Measurements from ENCODE around the gene TUT1. TPM values are rescaled to one million over a fixed set of nuclear protein-coding genes. Genes with fewer than 3 reads are reported as not detected.

TUT1 gene
- total RNA-seq, 2 donors from 2014 or later = 26.6 to 30.6 TPM

DNA sequence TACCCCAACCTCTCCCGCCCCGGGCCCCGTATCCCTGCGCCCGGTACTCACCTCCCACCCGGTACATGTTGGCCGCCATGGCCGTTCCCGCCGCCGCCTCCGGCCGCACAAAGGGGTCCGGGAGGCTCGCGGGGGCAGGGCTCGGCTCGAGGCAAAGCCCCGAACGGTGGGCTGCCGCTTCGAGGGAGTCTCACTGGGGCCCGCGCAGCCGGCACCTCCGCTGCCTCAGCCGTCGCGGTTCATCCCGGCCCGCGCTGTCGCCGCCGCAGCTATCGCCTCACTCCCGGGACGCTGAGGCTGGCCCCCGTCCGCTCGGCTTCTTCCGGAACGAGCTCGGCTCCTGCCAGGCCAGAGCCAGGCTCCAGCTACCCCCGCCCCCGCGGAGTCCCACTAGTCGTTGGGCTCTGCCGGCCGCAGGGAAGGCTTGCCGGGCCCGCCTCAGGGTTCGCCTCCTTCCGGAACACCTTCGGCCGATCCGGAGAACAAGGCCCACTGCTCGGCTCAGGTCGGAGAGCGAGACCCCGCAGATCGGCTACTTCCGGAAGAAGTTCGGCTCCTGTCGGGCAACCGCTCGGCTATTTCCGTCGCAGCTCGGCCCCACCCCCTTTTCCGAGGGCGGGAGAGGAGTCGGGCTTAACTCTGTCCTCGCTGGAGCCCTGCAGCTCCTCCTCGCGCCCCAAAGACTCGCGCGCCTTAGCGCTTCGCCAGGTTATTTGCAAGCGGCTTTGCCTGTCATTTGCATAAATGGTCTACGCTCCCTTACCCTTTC lies 10.2 kb upstream of the TUT1 start, which contains the start of gene MTA2:
Gene MTA2 (minus strand): TSS at position 494 of the 769 bp plus-strand sequence. CDS start 415 bp downstream, at position 79.
- Histone ChIP-seq H3K9me3 (no peaks in the 10 kb centered on the region), H3K4me1 (replicated peaks) (peaks cover 9% of the 10 kb centered on the region), H3K27ac (peak within 1 kb of the TSS; percentile 91 to 93), H3K4me3 (peak within 1 kb of the TSS; percentile 64 to 89), H3K27me3 (replicated peaks; ENCODE audit: insufficient read depth) (no peaks in the 10 kb centered on the region), H3K36me3 (peaks cover 8 to 17% of the 10 kb centered on the region in 2 donors)
- WGBS = 0% methylated on average over 62 of the region's 83 CpGs
- intact Hi-C loops (cut with DNase I) = loop anchor here (5.0 kb wide), 1 partner anchor 106 kb away; the partner anchor contains the start of genes BSCL2 and GNG3
- DNase-seq (ENCODE audit: low spot score) = peak; percentile 97
- TF ChIP-seq POLR2AphosphoS5 (IDR thresholded peaks at IDR 0.05) = peak; percentile 92
- TF ChIP-seq, protein P1, sequence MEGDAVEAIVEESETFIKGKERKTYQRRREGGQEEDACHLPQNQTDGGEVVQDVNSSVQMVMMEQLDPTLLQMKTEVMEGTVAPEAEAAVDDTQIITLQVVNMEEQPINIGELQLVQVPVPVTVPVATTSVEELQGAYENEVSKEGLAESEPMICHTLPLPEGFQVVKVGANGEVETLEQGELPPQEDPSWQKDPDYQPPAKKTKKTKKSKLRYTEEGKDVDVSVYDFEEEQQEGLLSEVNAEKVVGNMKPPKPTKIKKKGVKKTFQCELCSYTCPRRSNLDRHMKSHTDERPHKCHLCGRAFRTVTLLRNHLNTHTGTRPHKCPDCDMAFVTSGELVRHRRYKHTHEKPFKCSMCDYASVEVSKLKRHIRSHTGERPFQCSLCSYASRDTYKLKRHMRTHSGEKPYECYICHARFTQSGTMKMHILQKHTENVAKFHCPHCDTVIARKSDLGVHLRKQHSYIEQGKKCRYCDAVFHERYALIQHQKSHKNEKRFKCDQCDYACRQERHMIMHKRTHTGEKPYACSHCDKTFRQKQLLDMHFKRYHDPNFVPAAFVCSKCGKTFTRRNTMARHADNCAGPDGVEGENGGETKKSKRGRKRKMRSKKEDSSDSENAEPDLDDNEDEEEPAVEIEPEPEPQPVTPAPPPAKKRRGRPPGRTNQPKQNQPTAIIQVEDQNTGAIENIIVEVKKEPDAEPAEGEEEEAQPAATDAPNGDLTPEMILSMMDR (IDR thresholded peaks at IDR 0.05) = peak in 1 of 4 experiments; percentile 11
- peak; percentile 76 for TF ChIP-seq POLR2A (IDR thresholded peaks at IDR 0.05)

DNA sequence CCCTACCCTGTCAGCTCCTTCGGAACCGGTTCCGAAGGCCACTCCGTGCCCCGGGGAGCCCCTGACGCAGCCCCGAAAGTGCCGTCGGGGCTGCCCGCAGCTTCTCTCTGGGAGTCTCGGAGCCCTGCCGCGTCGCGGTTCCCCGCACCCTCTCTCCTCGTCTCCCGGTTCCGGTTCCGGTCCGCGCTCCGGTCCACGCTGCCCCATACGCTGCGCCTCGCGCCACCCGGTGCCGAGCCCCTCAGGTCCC lies 9.7 kb upstream of the TUT1 start:
- DNase-seq (ENCODE audit: low spot score) = no peak
- TF ChIP-seq POLR2AphosphoS5 (IDR thresholded peaks at IDR 0.05) = no peak
- TF ChIP-seq, protein P1 (IDR thresholded peaks at IDR 0.05) = no peak
- no peak for TF ChIP-seq POLR2A (IDR thresholded peaks at IDR 0.05)

DNA sequence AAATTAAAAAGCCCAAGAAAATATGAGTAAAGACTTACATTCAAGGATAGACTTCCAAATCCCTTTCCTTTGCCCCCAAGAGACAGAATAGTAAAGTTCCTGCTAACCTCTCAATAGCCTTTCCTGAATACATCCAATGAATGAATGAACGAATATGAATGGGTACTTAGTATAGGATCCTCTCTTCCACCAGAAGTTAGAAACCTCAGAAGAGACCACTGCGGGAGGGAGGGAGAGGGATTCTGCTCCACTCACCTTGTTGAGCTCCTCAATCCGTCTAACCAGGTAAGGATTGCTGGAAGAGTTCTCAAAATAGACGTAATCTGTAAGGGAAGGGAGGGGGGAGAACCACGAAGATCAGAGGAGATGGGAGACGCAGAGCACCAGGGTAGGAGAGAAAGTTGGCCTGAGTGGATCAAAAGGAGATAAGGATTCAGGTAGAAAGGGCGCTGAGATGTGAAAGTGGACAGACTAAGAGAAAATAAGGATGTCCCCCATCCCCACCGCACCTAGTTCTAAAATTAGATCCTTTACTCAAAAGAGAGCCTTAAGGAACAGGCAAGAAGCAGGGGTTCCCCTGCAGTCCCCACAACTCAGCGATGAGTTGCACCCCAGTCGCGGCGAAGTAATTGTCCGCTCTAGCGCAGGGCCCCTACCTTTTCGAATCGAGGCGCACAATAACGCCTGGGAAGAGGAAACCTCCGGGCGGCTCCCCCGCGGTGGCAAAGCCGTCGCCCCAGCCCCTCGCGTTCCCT lies 9.2 kb upstream of the TUT1 start:
- intact Hi-C loops (cut with DNase I) = loop anchor here (5.0 kb wide), 1 partner anchor 107 kb away; the partner anchor contains the start of genes BSCL2 and GNG3
- peak overlapping the region; percentile 91 to 93 for H3K27ac ChIP-seq
- H3K4me3 ChIP-seq = peak overlapping the region; percentile 64 to 89
- peaks cover 13 to 28% of the 10 kb centered on the region in 2 donors for H3K36me3 ChIP-seq
- TF ChIP-seq POLR2AphosphoS5 (IDR thresholded peaks at IDR 0.05) (no peak), POLR2A (IDR thresholded peaks at IDR 0.05) (no peak)
- TF ChIP-seq, protein P1 (IDR thresholded peaks at IDR 0.05) = no peak
- H3K27me3 ChIP-seq (replicated peaks; ENCODE audit: insufficient read depth) = no peaks in the 10 kb centered on the region
- no peaks in the 10 kb centered on the region for H3K9me3 ChIP-seq
- peaks cover 9% of the 10 kb centered on the region for H3K4me1 ChIP-seq (replicated peaks)
- DNase-seq (ENCODE audit: low spot score) = no peak
- under 1% methylated on average over 26 of the region's 26 CpGs for WGBS

More for the DNA sequence above, 9.7 kb upstream of the TUT1 start:
- Histone ChIP-seq H3K27me3 (replicated peaks; ENCODE audit: insufficient read depth) (no peaks in the 10 kb centered on the region), H3K27ac (peak overlapping the region; percentile 91 to 93), H3K4me3 (peak overlapping the region; percentile 64 to 89), H3K4me1 (replicated peaks) (peaks cover 9% of the 10 kb centered on the region), H3K36me3 (peaks cover 8 to 22% of the 10 kb centered on the region in 2 donors), H3K9me3 (no peaks in the 10 kb centered on the region)
- intact Hi-C loops (cut with DNase I) = loop anchor here (5.0 kb wide), 1 partner anchor 106 kb away; the partner anchor contains the start of genes BSCL2 and GNG3
- WGBS = under 1% methylated on average over 30 of the region's 30 CpGs

DNA sequence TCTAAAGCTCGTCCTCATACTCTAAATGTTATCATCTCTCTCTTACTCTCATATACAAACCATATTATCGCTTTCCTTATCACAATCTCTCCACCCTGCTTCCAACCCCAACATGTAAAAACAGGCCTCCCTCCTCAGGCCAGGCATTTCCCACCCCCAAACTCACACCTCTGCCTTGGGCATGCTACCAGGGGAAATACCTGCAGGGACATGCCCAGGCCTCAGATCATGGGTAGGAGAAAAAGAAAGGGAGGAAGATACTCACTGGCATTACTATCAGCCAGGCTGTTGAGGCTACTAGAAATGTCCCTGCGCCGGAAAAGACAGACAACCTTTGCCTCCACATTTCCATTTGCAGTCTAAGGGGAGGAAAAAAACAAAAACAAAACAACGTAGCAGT lies 8.6 kb upstream of the TUT1 start:
- peak overlapping the region; percentile 91 to 93 for H3K27ac ChIP-seq

More for the DNA sequence above, 8.6 kb upstream of the TUT1 start:
- no peaks in the 10 kb centered on the region for H3K9me3 ChIP-seq
- peaks cover 9% of the 10 kb centered on the region for H3K4me1 ChIP-seq (replicated peaks)
- TF ChIP-seq POLR2A (IDR thresholded peaks at IDR 0.05) (peak; percentile 32), POLR2AphosphoS5 (IDR thresholded peaks at IDR 0.05) (peak; percentile 81)
- TF ChIP-seq, protein P1 (IDR thresholded peaks at IDR 0.05) = no peak
- 22% methylated on average over 5 of the region's 5 CpGs for WGBS
- H3K27me3 ChIP-seq (replicated peaks; ENCODE audit: insufficient read depth) = no peaks in the 10 kb centered on the region
- peak; percentile 61 for DNase-seq (ENCODE audit: low spot score)
- H3K4me3 ChIP-seq = peak overlapping the region; percentile 64 to 89
- intact Hi-C loops (cut with DNase I) = loop anchor here (5.0 kb wide), 1 partner anchor 107 kb away; the partner anchor contains the start of genes BSCL2 and GNG3
- H3K36me3 ChIP-seq = peaks cover 20 to 28% of the 10 kb centered on the region in 2 donors

Measured in prostate gland (tissue), 2 donors.